AG04449 (cell line): Measurements from ENCODE around the gene SLC8A2.

Source experiments
- CTCF ChIA-PET: fragments of 350-600 bp; formaldehyde crosslinking; extraction: SDS; loops from one replicate; lab custom pipeline; 2021; ENCODE audit warnings: antibody characterized with exemption; lab: Yijun Ruan, JAX
- POLR2A ChIA-PET: fragments of 400-600, 350-600 bp; formaldehyde crosslinking; extraction: SDS; loops from one replicate; lab custom pipeline; 2020; ENCODE audit warnings: antibody characterized with exemption, inconsistent platforms; lab: Yijun Ruan, JAX
- DNase-seq: peaks from one replicate; pipeline ENCODE4 v3.0.0-alpha.2; 2010; ENCODE audit warnings: low read depth, low spot score
- H3K4me3 ChIP-seq: 2 replicates; pipeline ENCODE4 v1.5.1; 2011; ENCODE audit warnings: low read depth, mild to moderate bottlenecking, control low read depth, low read length
- CTCF ChIP-seq: IDR thresholded peaks from one replicate; pipeline ENCODE4 v1.5.1; 2011; ENCODE audit warnings: mild to moderate bottlenecking, moderate library complexity, low read length, control low read depth, inconsistent platforms; ENCODE audit not compliant: insufficient read depth; ENCODE audit errors: missing control alignments

SLC8A2 gene

DNA sequence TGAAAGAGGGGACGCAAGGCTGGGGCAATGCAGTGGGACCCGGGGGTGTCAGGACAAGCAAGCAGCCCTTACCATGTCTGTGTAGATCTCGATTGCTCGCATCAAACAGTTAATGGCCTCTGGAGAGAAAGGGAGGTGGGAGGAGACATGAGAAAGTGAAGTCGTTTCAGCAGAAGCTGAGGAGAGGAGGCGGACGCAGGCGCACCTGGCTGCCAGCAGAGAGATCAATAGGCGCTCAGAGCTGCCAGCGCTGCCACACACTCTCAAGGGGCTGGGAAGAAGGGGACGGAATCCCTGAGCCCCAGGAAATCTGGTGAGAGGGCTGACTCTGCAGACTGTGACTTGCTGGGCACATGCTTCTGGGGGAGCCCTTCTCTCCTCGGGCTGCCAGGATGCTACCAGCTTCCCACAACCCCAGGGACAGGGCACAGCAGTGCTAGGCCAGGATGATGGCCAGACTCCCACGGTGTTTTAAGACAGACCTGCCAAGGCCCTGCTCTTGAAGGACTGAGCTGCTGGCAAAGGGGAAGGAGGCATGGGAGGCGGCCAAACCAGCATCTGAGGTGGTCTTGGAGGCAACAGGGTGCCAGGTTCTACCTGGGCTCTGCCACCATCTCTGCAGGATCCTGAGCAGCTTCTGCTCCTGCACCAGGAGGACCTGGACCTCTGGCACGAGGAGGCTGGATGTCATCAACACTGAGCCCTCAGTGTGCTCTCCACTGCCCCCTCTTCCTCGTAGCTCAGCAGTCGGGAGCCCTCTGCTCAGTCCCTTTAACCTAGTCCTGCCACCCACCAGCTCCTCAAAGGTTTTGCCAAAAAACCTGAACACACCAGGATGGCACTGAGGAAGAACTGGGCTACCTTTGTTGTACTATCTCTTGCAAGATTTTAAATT, 24.0 kb upstream of the SLC8A2 start:
- POLR2A ChIA-PET, result interaction anchor here (0.8 kb wide), 1 partner anchor 20 kb away, joined by 3 read pairs; the partner anchor contains the start of gene NAPA
- CTCF ChIA-PET, result interaction anchor here (1.3 to 3.8 kb wide), 2 partner anchors 12 to 62 kb away, joined by 4 to 16 read pairs; partner anchors contain the start of gene KPTN
- H3K4me3 ChIP-seq, result no peak overlapping the region
- no peak for DNase-seq
- TF ChIP-seq CTCF, result no peak

GRCh38 chr19:47494729-47495128, 23.0 kb upstream of the SLC8A2 start:
- DNase-seq, result no peak
- no peak overlapping the region for H3K4me3 ChIP-seq
- ChIA-PET CTCF (interaction anchor here (1.2 to 3.8 kb wide), 4 partner anchors 11 to 61 kb away, joined by 4 to 16 read pairs (median 6); partner anchors contain the start of genes KPTN and NAPA), POLR2A (interaction anchor here (0.8 kb wide), 1 partner anchor 318 kb away, joined by 4 read pairs; no protein-coding TSS in a partner anchor)
- TF ChIP-seq CTCF, result no peak

- ChIA-PET CTCF (interaction anchor here (1.2 to 3.8 kb wide), 4 partner anchors 10 to 60 kb away, joined by 4 to 16 read pairs (median 6); partner anchors contain the start of genes KPTN and NAPA), POLR2A (no interaction called here)
These were observed 22.5 kb upstream of the SLC8A2 start for GRCh38 chr19:47494211-47494547.

DNA sequence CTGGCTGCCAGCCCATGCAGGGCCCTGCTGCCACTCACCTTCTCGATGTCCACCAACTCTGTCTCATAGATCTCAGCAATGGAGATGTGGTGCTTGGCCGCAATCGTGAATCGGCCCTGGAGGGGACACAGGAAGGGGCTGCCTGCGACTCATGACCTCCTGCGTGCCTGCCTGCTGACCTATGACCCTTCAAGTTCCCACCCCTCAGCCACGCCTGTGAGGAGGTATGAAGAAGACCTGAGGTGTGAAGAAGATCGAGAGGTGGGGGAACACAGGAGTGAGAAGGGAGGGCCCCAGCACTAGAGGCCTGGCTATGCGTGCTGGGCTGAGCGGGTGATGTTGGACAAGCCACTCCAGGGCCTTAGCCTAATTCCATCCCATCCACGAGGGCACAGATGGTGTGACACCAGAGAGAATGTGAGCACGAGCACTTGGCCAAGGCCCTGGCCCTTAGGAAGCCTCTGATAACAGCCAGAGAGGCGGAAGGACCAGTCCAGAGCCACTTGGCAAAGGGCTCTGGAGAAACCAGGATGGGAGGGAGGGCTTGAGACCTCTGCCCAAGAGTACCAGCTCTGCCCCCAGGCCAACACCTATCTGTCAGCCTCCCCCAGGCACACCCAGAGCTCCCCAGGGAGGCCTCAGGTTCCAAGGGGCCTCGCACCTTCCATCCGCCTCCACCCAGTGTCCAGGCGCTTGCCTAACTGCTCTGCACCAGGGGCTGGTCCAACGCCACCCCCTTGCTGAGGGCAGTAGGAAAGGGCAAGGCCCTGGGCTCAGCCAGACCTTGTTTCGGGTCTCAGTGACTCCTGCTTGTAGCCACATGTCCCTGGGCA, 21.9 kb upstream of the SLC8A2 start:
- ChIA-PET POLR2A (interaction anchor here (1.2 kb wide), 1 partner anchor 10 kb away, joined by 5 read pairs; no protein-coding TSS in a partner anchor), CTCF (interaction anchor here (1.2 to 3.8 kb wide), 3 partner anchors 10 to 57 kb away, joined by 5 to 16 read pairs (median 6); partner anchors contain the start of genes KPTN and NAPA)
- H3K4me3 ChIP-seq, result no peak overlapping the region
- TF ChIP-seq CTCF, result no peak
- DNase-seq, result no peak

More at GRCh38 chr19:47494211-47494547, 22.5 kb upstream of the SLC8A2 start:
- no peak for DNase-seq
- TF ChIP-seq CTCF, result no peak
- no peak overlapping the region for H3K4me3 ChIP-seq

GRCh38 chr19:47492571-47493377, 21.1 kb upstream of the SLC8A2 start:
- CTCF ChIA-PET, result interaction anchor here (3.8 kb wide), 1 partner anchor 9 kb away, joined by 16 read pairs; the partner anchor contains the start of gene KPTN
- POLR2A ChIA-PET, result interaction anchor here (1.2 kb wide), 1 partner anchor 9 kb away, joined by 5 read pairs; no protein-coding TSS in a partner anchor

More at GRCh38 chr19:47492571-47493377, 21.1 kb upstream of the SLC8A2 start:
- TF ChIP-seq CTCF, result no peak
- no peak overlapping the region for H3K4me3 ChIP-seq
- no peak for DNase-seq
